Ovary (tissue), 3 donors: ENCODE measurements around the gene CABP2.

Experiments
- CTCF ChIP-seq, 3 donors: fragments of 450-650 bp in 2 of 3; fragments of 200-600 bp in 1 of 3; IDR thresholded peaks; one replicate each; pipeline versions ENCODE4 v1.5.1 to v1.8.0; 2016 to 2022; ENCODE audit warnings: antibody characterized with exemption in 3 of 3, mild to moderate bottlenecking in 1 of 3
- EP300 ChIP-seq: sonication (generic); formaldehyde crosslinking; IDR thresholded peaks from one replicate; pipeline ENCODE4 v1.6.1; 2017; ENCODE audit warnings: antibody characterized with exemption
- POLR2A ChIP-seq: fragments of 450-650 bp; IDR thresholded peaks from one replicate; pipeline ENCODE4 v1.6.1; 2017; ENCODE audit warnings: antibody characterized with exemption, mild to moderate bottlenecking, moderate library complexity
- donor health status: DM: no; HTN: no; CAD: no.

GRCh38 chr11:67469508-67469811, 53.8 kb downstream of the CABP2 start:
- TF ChIP-seq CTCF (IDR thresholded peaks at IDR 0.05): no peak
- no peak for TF ChIP-seq POLR2A
- TF ChIP-seq EP300: no peak
